Ovary (tissue), 3 donors: Measurements from ENCODE around the gene CHRDL1.

Experiments
- CTCF ChIP-seq, 3 donors: fragments of 450-650 bp in 2 of 3; fragments of 200-600 bp in 1 of 3; IDR thresholded peaks; one replicate each; pipeline versions ENCODE4 v1.5.1 to v1.8.0; 2016 to 2022; ENCODE audit warnings: antibody characterized with exemption in 3 of 3, mild to moderate bottlenecking in 1 of 3
- EP300 ChIP-seq: sonication (generic); formaldehyde crosslinking; IDR thresholded peaks from one replicate; pipeline ENCODE4 v1.6.1; 2017; ENCODE audit warnings: antibody characterized with exemption
- POLR2A ChIP-seq: fragments of 450-650 bp; IDR thresholded peaks from one replicate; pipeline ENCODE4 v1.6.1; 2017; ENCODE audit warnings: antibody characterized with exemption, mild to moderate bottlenecking, moderate library complexity
- donor health status: DM: no; HTN: no; CAD: no.

- no peak for TF ChIP-seq CTCF (IDR thresholded peaks at IDR 0.05)
- TF ChIP-seq POLR2A, result no peak
- no peak for TF ChIP-seq EP300
Observed at GRCh38 chrX:110836001-110836400, 40.4 kb upstream of the CHRDL1 start.
